GM21447 (cell line): ENCODE data around the gene DUSP14.
"Not testable (repeated sequence)": the region's sequence is repeated elsewhere in the genome, so short reads cannot be mapped to it uniquely, and the experiment has no call there.

ENCODE experiments used
- ATAC-seq: cut with Tn5 transposase; IDR thresholded peaks from one replicate; pipeline ENCODE4 v1.9.1; 2021; ENCODE audit not compliant: unreplicated experiment

The DUSP14 gene

GRCh38 chr17:37483311-37484039 lies 6.2 kb upstream of the DUSP14 start:
- no peak for ATAC-seq

- ATAC-seq = no peak
Observed at GRCh38 chr17:37485938-37486570, 3.6 kb upstream of the DUSP14 start.

DNA sequence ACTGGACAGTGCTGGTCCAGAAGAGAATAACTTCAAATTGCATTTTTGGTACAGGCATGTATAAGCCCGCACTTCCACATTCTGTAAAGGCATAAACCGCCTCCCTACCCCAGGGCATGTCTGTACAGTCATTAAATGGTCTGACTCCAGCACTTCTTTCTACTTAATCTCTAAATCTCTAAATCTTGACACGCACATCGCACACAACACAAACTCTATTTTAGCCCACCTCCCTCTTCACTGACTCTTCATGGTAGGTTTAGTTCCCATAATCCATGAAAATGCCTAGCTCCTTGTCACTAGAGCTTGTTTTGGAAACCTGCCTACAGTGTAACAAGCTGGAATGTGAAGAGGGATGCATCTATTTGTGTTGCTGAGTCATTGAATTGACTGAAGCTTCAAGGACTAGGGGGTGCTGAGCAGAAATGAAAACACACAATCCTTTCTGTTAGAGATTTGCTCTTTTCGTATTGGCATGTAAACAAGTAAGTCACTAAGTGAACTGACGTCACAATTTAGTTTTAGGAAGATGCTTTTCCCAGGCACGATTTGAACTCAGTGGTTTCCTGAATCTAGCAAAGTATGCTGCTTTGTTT lies 1.6 kb upstream of the DUSP14 start:
- no peak for ATAC-seq

GRCh38 chr17:37488607-37489196 lies 989 bp upstream of the DUSP14 start:
- ATAC-seq = peak; percentile 30

DNA sequence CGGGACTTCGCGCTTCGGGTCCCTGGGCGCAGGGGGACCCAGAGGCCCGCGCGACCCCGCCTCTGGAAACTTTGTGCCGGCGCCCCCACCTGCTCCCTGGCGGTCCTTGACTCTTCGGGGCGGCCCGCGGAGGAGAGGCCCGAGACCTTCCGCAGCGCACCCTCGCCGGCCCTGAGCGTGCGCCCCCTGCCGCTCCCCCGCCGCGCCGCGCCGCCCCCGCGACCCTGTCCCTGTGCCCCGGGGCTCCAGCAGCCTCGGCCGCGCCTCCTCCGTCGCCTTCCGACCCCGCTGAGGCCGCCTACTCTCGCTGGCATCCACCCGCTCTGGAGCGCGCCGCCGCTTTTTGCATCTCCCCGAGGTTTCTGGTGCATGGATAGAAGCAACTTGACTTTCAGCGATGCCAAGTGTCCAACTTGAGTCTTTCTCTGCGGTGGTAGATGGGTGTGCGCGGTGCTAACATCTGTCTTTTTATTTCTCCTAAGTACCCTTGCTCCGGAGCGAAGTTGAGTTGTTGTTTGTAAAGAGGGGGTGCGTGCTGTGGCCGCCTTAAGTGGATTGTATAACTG lies 414 bp downstream of the DUSP14 start:
- ATAC-seq = peak; percentile 36

DNA sequence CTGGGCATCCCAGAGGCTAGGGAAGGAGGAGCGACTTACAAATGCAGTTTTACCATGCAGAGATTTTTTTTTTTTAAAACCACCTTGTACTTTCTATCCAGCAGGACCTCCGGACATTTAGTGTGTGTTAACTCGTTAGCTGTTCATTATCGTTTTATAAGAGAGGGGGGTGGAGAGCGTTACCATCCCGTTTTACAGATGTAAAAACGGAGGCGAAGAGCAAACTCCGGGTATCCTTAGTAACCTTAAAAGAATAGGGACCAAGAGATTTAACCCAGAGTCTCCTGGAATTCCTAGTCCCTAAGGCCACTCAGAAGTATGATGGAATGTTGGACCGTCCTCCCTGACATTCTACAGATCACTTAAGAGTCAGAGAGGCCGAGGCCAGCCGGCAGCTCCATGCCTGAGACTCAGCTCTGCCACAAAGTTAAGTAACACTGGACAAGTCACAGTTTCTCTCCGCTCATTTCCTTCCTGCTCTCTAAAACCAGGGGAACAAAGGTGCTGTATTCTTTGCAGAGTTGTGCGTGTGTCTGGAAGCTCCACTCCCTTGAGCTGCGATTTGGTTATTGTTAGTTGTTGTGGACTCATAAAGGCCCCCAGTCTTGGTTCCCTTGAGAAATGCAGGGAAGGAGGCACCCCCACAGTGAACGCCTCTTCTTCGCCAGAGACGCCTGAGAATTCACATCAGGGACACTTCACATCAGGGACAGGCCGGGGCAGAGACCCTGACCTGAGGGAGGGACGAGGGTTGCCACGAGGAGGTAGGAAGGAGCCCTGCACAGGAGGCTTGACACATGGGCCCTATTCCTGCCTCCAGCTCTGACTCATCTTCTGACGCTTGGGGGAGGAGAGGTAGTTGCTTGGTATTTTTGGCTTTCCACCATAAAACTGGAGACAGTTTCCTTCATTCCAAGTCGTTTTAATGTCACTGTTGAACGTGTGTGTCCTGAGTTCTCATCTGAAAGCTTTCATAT lies 1.2 kb downstream of the DUSP14 start:
- ATAC-seq = no peak

DNA sequence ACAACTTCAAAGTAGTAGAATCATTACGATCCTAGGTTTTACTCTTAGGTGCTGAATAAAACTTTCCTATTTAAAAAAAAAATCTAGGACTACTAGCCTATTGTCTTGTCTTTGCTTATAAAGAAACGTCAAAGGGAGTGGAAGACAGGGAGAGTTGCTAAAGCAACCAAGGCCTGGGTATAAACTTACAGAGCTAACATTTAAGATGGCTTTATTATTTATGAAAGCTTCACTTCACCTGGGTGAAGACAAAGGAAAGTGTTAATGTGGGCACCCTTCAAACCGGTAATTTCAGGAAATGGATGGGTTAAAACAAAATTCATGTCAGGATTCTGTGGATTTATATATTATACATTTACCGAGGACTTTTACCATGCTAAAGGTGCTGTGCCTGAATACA lies 2.5 kb downstream of the DUSP14 start:
- ATAC-seq = no peak

DNA sequence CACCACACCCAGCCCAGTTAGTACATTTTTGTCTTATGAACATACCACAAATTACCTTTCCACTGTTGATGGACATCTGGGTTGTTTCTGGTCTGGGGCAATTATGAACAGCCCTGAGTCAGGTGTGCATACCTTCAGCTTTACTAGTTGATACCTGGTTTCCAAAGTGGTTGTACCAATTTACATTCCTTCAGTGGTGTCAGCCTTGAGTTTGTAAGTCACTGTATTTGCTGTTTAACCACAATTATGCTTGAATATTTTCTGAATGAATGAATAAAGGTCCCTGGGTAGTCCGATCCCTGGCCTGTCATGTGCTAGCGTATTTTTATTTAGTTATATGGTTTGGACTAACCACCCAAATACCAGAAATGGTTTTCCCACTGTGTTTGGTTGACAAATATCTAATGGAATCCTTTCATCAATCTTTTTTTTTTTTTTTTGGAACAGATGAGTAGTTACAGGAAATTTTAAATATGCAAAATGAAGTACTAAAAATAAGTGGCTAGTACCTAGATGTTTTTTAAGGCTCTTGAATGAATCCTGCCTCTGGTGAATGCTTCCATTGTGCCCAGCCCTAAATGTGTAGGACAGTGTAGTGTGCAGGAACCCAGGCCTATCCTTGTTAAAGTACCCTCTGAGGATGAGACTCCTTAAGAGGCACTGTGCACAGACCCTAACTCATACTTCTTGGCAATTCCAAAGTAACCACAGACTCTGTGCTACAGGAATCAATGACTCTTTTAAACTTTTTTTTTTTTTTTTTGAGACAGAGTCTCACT lies 3.7 kb downstream of the DUSP14 start:
- ATAC-seq = no peak

DNA sequence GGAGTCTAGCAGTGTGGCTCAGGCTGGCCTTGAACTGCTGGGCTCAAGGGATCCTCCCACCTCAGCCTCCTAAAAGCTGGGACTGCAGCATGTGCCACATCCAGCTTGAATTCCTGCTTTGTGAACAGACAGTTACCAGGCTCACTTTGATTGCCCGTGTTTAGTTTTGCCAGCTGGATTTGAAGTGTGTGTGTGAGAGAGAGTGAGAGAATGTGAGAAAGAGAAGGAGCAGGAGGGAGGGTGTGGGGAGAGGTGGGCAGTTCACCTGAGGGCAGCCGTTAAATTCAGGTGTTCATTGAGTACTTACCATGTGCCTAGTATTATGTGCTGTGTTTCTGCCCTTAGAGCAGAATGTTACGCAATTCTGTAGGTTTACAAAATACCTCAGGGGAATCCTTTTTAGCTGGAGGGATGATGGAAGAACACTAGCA lies 4.7 kb downstream of the DUSP14 start:
- ATAC-seq = no peak

DNA sequence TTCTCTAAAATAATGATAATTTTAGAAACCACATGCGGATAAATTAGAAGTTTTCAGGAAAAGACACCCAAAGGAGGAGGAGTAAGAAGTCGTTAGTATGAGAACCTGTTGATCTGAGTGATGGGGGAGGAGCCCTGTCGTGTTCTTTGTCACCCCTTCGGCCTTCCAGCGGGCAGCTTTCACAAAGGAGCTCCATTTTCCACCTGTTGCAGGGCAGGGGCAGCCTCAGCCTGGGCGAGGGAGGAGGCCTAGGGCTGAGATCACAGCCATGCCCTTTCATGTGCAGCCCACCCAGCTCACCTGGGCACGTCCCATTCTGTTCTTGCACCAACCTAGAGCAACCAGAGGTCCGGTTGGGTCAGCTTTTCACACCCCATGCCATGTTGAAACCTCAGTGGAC lies 5.3 kb downstream of the DUSP14 start:
- no peak for ATAC-seq

DNA sequence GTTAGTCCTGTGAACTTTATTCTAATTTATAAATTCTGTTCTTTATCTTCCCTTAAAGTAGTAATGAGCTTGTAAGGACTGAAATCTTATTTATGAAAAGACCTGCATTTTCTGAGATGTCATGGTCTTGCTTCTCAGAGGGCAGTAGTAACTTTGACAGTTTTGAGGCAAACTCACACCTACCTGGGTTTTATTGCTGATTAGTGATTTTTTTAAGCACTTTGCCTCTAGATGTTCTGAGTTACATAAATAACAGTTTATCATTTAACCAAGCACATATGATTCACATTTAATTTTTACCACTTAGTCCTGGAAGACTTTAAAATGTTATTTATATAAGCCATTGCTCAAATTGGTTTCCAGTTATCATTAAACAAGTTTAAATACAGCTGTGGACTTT lies 10.7 kb downstream of the DUSP14 start:
- ATAC-seq = no peak

- no peak for ATAC-seq
Observed at GRCh38 chr17:37502009-37502936, 12.6 kb downstream of the DUSP14 start.

GRCh38 chr17:37503148-37503547 lies 13.5 kb downstream of the DUSP14 start:
- no peak for ATAC-seq

DNA sequence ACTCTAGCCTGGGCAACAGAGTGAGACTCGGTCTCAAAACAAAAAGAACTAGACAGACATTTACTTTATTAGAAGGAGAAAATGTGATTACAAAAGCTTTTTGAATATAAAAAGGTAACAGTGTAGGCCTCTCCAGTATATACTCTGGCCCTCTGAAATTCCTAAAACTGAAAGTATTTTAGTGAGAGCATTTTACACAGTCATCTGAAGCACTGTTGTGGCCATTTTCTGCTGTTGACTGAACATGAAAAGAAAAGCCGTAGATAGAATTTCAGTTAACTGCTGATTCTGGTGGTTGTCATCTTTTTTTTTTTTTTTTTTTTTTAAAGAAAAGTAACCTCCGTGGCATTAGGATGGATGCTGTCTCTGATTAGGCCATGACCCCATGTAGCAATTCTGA lies 15.6 kb downstream of the DUSP14 start:
- no peak for ATAC-seq

DNA sequence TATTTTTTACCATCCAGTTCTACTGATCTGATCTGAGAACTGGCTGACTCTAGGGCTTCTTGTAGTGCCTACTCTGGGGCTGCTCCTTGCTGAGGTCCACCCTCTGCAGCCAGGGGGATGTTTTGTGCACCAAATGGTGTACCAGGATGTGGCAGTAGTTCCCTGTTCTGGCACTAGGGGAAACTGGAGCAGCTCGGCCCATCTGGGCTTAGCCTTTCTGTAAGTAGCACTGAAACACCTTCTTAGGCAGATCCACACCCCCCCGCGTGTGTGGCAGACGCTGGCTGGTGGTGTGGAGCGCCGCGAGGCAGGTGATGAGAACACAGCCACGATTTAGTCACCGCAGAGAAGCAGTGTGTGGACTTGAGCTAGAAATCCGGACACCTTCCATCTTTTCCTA lies 17.0 kb downstream of the DUSP14 start:
- ATAC-seq = no peak

DNA sequence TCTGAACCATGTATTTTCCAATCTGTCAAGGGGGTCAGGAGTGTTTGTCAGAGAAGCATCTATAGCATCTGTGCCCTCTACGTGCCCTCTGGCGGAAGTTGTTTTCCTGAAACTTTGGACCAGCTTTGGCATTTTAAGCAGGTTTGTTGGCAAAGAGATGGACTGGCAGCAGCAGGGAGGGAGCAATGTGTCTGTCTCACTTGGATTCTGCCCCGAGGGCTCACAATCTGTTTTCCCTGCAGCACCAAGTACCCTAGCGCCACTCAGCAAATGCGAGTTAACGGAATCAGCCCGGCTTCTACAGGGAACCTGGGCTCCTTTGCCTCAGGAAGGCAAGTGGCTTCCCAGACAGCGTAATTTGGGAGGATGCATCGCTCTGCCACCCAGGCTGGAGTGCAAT lies 17.4 kb downstream of the DUSP14 start:
- no peak for ATAC-seq

GRCh38 chr17:37510056-37510455 lies 20.4 kb downstream of the DUSP14 start:
- ATAC-seq = no peak

- ATAC-seq = not testable (repeated sequence)
Observed at GRCh38 chr17:37511642-37512041, 22.0 kb downstream of the DUSP14 start.
